ENCODE data around the gene ABLIM1.

- no peak for TF ChIP-seq CTCF (IDR thresholded peaks at IDR 0.05)
- no peak for TF ChIP-seq POLR2AphosphoS5 (IDR thresholded peaks at IDR 0.05; ENCODE audit: low read depth, low read length)
Observed at GRCh38 chr10:114384601-114385000, 273.5 kb downstream of the ABLIM1 start.

Data from Panc1 (cell line).